Glutamatergic neuron (in vitro differentiated cells): ENCODE data around the gene DCBLD1. TPM values are rescaled to one million over a fixed set of nuclear protein-coding genes. Genes with fewer than 3 reads are reported as not detected.

ENCODE experiments used
- DNase-seq: peaks from one replicate; pipeline ENCODE4 v3.0.0; 2022
- H3K27ac Mint-ChIP-seq: one replicate; pipeline ENCODE4 v1.8.0; 2020; ENCODE audit warnings: mild to moderate bottlenecking, mixed read lengths, inconsistent platforms; ENCODE audit not compliant: unreplicated experiment
- H3K27me3 Mint-ChIP-seq: one replicate; pipeline ENCODE4 v1.8.0; 2020; ENCODE audit warnings: mild to moderate bottlenecking, moderate library complexity, mixed read lengths, inconsistent platforms; ENCODE audit not compliant: unreplicated experiment
- H3K36me3 Mint-ChIP-seq: one replicate; pipeline ENCODE4 v1.8.0; 2020; ENCODE audit warnings: mild to moderate bottlenecking, mixed read lengths, inconsistent platforms; ENCODE audit not compliant: unreplicated experiment
- H3K4me1 Mint-ChIP-seq: one replicate; pipeline ENCODE4 v1.8.0; 2020; ENCODE audit warnings: mild to moderate bottlenecking, low read depth, mixed read lengths, inconsistent platforms; ENCODE audit not compliant: unreplicated experiment
- H3K4me3 Mint-ChIP-seq: one replicate; pipeline ENCODE4 v1.8.0; 2020; ENCODE audit warnings: mild to moderate bottlenecking, mixed read lengths, inconsistent platforms; ENCODE audit not compliant: unreplicated experiment
- H3K9me3 Mint-ChIP-seq: one replicate; pipeline ENCODE4 v1.8.0; 2020; ENCODE audit warnings: mild to moderate bottlenecking, moderate library complexity, mixed read lengths, inconsistent platforms; ENCODE audit not compliant: unreplicated experiment
- CTCF ChIP-seq: fragments of 200-600 bp; sonication (generic); IDR thresholded peaks from one replicate; pipeline ENCODE4 v1.5.0; 2021; ENCODE audit not compliant: partially characterized antibody, unreplicated experiment
- total RNA-seq: library from RNA; stranded (reverse); fragmentation: NEBNext Ultra II Directional; extraction: Animal tissue kit (Norgen Biotek cat#: 25700); gene quantifications from one replicate; pipeline ENCODE4 v1.2.1, GENCODE V29; 2021; ENCODE audit not compliant: unreplicated experiment

DCBLD1 gene
- total RNA-seq, 1 donor from 2014 or later: 25.1 TPM

GRCh38 chr6:117472667-117473066 lies 9.8 kb upstream of the DCBLD1 start:
- Mint-ChIP-seq H3K27ac (no peak overlapping the region), H3K4me3 (no peak overlapping the region), H3K27me3 (no peaks in the 10 kb centered on the region), H3K9me3 (peaks cover 3% of the 10 kb centered on the region), H3K36me3 (no peaks in the 10 kb centered on the region), H3K4me1 (no peaks in the 10 kb centered on the region)
- no peak for DNase-seq
- TF ChIP-seq CTCF: no peak

- H3K36me3 Mint-ChIP-seq: no peaks in the 10 kb centered on the region
- no peaks in the 10 kb centered on the region for H3K27me3 Mint-ChIP-seq
- H3K27ac Mint-ChIP-seq: no peak overlapping the region
- H3K4me1 Mint-ChIP-seq: no peaks in the 10 kb centered on the region
- TF ChIP-seq CTCF: no peak
- no peak overlapping the region for H3K4me3 Mint-ChIP-seq
- peaks cover 3% of the 10 kb centered on the region for H3K9me3 Mint-ChIP-seq
- DNase-seq: no peak
These were observed 9.1 kb upstream of the DCBLD1 start for GRCh38 chr6:117473401-117473800.

GRCh38 chr6:117477988-117478852 lies 4.3 kb upstream of the DCBLD1 start:
- H3K9me3 Mint-ChIP-seq: peaks cover 8% of the 10 kb centered on the region
- no peak overlapping the region for H3K4me3 Mint-ChIP-seq
- H3K27ac Mint-ChIP-seq: no peak overlapping the region
- H3K27me3 Mint-ChIP-seq: peaks cover 9% of the 10 kb centered on the region
- no peak for TF ChIP-seq CTCF
- no peaks in the 10 kb centered on the region for H3K36me3 Mint-ChIP-seq
- H3K4me1 Mint-ChIP-seq: peaks cover 8% of the 10 kb centered on the region
- no peak for DNase-seq

- Mint-ChIP-seq H3K27ac (no peak overlapping the region), H3K36me3 (no peaks in the 10 kb centered on the region), H3K4me1 (peaks cover 8% of the 10 kb centered on the region), H3K27me3 (peaks cover 11% of the 10 kb centered on the region), H3K9me3 (peaks cover 11% of the 10 kb centered on the region), H3K4me3 (no peak overlapping the region)
- DNase-seq: no peak
- no peak for TF ChIP-seq CTCF
These were observed 3.6 kb upstream of the DCBLD1 start for GRCh38 chr6:117478853-117479231.

DNA sequence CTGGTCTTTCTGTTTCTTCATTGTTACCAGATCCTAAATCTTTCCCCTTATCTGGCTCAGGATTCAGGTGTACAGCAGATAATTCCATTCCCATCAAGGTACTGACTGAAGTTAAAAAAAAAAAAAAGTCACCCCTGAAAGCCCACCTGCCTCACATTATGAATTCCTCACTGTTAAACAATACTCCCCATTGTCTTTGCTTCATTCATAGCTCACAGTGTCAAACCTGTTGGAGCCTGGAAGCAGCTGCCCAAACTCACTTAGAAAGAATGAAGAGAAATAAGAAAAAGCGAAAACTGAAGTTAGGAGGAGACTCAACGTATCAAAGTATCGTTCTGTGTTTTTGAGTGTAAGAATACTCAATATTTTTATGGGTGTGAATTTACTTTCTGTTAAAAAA lies 1.8 kb upstream of the DCBLD1 start:
- Mint-ChIP-seq H3K4me3 (no peak overlapping the region), H3K27ac (no peak overlapping the region), H3K4me1 (peaks cover 19% of the 10 kb centered on the region), H3K9me3 (peaks cover 8% of the 10 kb centered on the region), H3K27me3 (peaks cover 11% of the 10 kb centered on the region), H3K36me3 (no peaks in the 10 kb centered on the region)
- DNase-seq: no peak
- TF ChIP-seq CTCF: no peak
